ENCODE results near the gene APBB2.
"Not testable (repeated sequence)": the region's sequence is repeated elsewhere in the genome, so short reads cannot be mapped to it uniquely, and the experiment has no call there.

Gene APBB2

DNA sequence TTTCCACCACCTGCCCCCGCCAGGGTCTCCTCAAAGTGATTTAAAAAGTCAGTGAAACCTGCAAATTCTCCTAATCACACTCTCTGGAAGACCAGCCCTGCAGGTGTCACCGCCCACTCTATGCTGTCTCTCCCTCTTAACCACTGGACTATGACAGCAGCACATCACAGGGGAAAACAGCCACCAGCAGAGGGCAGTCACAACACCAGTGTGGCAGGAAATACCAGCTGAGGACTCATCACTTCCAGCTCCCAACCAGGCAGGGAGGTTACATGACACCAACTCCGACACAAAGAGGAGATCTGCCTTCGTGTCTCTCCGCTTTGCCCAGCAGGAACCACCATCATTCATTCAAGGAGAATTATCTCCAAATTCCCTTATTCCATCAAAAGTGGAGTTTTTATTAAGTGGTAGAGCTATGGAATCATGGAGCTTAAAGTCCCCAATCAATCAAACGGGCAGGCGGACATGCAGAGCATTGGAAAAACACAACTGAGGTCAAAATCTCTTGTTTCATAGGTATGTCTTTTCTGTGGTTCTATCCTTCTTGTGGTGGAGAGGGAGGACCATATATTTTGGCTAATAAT lies 373.3 kb downstream of the APBB2 start:
- peak; percentile 62 for FAIRE-seq

DNA sequence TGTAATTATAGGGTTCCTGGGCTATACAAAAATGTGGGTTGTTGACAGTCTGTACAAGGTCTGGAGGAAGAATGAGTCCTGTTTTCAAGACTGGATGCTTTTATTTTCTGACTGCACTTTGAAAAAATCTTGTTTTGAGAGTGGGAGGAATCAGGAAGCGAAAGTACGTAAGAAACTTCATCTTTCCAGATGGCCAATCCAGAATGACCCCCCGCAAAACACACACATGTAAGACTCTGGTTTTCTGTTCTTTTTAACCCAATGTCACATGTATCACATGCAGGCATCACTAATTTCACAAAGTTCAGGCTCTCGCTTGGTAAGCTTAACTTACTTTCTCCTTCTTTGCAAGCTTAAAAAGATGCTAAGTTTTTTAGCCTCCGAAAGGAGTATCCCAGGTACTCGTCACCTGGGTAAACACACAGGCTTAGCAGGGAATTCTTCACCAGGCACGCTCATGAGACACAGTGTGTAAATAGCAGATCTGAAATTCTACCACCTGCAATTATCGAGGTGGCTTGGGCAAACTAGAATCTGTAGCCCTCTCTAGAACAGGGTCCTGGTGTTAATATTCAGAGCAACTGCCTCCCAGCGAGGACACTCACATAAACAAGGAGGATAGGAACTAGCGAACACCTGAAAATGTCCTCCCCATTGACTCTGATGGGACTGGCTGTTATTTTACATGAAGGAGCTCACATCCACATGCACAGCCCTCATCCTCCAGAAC lies 373.9 kb downstream of the APBB2 start:
- no peak for FAIRE-seq

DNA sequence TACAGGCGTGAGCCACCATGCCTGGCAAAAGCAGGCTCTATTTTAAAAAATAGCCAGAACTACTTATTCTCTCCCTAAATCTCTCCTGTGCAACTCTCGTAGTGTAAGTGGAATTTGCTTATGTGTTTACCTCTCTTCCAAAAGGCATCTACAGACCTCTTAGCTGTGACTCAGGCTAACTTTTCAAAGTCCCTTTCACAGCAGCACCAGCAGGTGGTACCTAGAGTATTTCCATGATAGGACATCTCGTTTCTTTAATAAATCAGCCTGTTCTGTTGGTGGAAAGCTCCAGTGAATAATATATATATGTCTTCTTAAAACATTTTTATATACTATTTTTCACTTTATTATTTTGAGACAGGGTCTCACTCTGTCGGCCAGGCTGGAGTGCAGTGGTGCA lies 375.6 kb downstream of the APBB2 start:
- no peak for FAIRE-seq

DNA sequence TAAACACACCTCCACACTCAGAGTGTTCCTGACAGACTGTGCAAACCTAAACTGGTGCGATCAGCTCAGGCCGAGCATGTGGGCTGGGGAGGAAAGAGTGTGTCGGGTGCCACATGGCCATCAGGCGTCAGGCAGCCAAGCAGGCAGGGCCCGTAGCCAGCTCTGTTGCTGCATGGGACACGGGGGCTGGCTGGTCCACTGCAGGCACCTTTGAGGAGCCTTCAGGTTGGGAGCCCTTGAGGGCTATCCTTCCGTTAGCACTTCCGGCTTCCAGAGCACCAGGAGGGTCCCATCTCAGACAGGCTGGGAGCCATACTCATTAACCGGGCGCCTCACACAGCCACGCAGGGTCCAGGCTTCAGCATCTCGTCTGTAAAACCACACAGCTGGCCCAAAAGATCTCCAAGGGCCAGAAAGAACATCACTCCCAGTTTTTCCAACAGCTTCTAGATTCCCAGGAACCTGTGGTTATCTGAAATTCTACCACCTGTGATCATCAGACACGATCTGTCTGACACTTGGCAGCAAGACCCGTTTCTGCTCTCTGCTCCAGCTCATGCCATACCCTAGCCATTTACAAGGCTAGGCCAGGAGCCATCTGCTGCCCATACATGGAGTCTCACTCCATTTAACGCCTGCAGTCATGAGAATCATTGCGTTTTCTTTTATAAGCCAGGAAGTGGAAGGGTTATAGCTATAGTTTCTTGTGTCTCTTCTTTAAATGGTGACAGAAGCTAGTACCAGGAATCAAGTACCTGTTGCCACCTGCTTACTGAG lies 377.1 kb downstream of the APBB2 start:
- FAIRE-seq = no peak

DNA sequence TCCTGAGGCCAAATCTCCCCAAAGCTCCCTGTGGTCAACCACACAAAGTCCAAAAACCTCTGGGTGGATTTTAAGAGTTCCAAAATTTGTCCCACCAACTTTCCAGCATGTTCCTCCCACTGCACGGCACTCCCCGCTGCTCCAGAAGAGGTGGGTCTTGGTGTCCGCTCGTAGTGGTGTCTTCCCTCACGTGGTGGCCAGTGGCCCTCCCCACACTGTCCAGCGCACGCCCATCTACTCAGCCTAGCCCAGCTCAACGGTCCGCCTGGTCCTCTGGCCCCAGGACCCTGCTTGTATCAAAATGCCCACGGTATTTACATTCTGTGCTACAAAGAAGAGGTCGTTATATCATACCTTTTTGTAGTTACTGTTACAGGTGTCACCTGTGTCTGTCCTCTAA lies 381.1 kb downstream of the APBB2 start:
- FAIRE-seq = no peak

DNA sequence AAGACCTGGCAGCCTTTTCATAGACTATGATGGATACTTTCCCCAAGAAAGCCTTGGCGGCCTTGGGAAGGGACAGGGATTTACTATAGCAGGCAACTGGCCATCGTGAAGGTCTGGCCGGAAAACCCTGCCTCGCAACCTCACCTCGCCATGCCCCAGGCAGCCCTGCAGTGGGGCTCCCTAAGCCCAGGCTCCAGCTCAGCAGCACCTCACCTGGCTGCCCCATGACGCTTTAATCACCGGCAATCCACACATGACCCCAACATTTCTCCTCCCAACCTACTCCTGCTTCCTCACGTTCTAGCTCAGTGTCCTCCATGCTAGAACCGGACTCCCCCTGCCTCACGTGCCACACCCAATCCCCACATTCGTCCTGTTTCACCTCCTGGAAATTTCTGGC lies 382.2 kb downstream of the APBB2 start:
- FAIRE-seq = no peak

DNA sequence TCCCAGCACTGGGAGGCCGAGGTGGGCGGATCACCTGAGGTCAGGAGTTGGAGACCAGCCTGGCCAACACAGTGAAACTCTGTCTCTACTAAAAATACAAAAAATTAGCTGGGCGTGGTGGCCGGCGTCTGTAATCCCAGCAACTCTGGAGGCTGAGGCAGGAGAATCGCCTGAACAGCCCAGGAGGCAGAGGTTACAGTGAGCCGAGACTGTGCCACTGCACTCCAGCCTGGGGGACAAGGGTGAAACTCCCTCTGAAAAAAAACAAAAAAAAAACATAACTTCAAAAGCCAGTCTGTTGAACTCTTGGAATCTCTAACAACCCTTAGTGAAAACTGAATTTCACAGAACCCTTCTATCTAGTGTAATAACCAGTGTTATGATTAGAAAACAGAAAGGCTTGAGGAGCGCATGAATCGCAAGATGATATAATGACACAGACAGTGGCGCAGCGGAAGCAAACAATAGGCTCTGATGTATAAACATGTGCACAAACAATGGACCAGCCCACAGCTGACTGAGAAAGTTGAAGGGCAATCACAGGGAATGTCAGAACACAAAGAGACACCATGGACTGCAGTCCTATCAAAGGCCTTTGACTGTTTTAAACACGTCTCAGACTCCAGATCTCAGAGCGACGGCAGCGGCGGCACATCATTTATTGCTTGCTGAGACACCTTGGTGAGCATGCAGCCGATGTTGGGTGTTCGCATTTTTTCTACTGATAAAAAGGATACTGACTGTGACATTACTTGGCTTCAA lies 383.0 kb downstream of the APBB2 start:
- FAIRE-seq = no peak

DNA sequence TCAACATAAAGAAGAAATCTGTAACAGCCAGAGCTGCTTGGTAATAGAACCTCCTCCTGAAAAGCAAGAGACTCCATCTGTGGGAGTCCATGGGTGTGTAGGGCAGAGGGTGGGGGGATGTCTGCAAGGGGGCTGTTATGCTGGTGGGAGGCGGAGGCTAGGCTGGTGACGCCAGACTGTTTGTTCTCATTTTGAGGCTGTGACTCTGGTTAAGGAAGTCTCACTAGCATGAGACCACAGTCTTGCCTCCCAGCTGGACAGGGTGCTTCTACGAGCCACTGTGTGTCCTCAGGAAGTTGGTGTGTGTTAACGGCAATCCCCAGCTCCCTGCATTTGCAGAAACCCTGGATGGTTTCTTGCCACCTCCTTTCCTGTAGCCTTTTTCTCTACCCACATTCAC lies 384.8 kb downstream of the APBB2 start:
- FAIRE-seq = no peak

DNA sequence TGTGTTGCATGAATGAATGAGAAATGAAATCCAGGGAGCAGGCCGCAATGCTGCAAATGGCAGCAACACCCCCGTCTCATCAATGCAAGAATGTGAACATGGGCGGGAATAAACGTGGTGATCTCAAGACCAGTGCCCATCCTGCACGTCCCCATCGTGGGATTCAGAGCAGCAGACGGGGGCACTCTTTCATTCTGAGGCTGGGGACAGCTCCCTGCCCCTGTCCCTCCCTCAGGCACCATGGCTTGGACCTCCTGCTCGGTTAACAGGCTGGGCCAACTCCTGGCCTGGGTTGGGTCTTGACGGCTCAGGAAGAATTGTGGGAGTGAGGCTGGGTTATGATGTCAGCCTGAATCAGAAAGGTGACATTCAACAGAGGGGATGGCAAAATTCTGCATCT lies 385.7 kb downstream of the APBB2 start:
- no peak for FAIRE-seq

DNA sequence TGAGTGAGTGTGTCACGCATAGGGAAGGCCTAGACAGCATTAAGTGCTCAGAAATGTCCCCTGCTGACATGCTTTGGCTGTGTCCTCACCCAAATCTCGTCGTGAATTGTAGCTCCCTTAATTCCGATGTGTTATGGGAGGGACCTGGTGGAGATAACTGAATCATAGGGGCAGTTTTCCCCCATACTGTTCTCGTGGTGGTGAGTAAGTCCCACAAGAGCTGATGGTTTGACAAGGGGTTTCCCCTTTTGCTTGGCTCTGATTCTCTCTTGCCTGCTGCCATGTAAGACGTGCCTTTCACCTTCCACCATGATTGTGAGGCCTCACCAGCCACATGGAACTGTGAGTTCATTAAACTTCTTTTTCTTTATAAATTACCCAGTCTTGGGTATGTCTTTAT lies 386.6 kb downstream of the APBB2 start:
- no peak for FAIRE-seq

DNA sequence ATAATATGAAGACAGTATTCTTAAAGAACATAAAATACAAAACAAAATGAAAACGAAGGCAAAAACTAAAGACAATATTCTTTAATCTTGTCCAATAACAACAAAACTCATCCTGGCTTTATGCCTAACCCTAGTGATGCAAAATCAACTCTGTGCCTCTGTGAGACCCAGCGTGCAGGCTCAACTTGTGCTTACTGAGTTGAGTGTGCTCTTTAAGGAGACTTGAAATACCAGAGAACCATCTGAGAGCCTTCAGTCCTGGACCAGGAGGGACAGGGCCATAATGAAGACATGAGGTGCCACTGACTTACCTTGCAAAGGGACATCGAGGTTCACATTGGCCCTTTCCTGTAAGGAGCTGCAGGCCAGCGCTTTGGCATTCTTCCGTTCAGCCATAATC lies 387.5 kb downstream of the APBB2 start:
- FAIRE-seq = no peak

DNA sequence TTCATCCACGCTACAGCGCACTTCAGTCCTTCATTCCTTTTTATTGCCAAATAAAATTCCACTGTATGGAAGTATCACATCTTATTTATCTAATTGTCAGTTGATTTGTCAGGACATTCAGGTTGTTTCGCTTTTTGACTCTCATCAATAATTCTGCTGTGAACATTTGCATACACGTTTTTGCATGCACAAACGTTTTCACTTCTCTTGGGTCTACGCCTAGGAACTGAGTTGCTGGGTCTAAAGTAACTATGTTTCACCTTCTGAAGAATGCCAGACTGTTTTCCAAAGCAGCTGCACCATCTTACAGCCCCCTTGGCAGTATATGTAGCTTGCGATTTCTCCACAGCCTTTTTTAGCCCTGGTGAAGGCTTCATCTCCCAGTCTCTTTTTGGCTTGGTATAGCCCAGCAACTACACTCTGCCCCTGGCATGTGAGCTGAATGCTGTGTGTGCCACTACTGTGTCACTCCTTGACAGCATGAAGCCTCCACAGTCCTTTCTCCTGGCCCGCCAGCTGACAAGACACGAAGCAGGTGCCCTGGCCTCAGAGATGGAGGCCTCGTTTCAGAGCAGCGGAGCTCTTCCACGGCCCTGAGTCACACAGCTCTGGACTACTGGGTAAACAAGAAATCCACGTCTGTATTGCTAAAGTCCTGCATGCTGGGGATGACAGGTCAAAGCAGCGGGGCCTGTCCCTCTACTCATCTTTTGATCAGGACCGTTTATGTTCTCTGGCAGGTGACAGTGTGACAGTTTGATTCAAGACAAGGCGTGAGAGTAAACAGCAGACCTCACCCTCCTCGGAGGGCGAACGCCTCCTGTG lies 389.1 kb downstream of the APBB2 start:
- FAIRE-seq = no peak

DNA sequence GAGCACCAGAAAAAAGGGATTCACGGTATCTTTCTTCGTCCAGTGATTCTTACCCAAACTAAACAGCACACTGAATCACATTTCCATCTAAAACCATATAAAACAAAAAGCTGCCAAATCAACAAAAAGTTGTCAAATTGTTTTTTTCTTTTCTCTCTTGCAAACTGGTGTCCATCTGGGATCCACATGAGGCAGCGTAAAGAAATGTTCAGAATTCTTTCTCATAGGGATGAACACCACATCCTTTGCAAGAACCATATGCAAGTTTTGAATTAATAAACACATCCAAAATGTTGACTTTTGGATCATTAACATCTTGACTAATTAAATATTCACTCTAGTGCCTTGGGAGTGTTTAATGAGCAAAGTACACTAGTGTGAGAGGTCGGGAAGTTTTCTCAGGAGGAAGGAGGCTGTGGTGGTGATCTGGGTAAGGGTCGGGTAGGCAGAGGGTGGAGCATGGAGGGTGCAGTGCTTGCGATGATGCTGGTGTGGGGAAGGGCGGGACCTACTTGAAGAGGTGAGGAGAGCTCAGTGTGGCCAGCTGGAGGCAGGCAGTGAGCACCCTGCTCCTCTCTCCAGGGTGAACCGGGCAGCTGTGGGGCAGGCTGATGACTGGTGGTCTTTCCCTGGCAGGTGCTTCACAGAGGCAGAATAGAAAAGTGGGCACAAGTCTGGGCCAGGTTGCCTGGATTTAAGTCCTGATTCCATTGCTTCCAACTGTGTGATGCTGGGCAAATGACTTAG lies 391.7 kb downstream of the APBB2 start:
- no peak for FAIRE-seq

DNA sequence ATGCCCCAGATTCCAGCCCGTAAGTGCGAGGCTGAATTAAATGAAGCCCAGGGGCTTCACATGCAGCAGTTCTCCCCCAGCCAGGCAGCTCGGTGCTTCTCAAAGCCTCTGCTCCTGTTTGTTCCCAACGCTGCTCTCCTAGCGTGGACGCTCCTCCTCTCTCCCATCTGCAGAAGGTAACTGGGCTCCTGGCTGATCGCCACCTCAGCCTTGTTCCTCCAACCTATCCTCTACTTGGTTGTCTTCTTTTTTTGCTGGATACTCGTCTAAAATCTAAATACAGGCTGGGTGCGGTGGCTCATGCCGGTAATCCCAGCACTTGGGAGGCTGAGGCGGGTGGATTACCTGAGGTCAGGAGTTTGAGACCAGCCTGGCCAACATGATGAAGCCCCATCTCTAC lies 394.2 kb downstream of the APBB2 start:
- FAIRE-seq = no peak

DNA sequence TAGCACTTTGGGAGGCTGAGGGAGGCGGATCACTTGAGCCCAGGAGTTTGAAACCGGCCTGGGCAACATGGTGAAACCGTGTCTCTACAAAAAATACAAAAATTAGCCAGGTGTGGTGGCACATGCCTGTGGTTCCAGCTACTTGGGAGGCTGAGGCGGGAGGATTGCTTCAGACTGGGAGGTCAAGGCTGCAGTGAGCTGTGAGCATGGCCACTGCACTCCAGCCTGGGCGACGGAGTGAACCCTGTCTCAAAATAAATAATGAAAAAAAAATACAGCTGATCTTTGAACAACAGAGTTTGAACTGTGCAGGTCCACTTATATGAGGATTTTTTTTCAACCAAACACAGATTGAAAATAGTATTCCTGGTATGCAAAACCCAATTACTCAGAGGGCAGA lies 397.2 kb downstream of the APBB2 start:
- not testable (repeated sequence) for FAIRE-seq

DNA sequence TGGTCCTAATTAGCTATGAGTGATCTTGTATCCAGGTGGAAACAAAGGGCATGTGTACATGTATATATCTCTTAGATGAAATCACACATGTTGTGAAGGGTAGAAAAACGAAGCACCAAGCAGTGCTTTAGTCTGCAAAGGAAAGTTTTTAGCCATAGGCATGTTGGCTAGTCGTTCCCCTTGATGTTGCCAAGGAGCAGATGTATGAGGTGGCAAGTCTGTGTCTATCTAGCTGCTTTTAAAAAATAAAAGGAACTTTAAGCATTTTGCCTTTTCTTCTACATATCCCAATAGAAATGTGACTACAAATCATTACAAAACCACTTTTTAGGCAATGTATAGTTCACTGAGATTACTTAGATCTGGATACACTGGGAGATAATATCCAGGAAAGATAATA lies 401.5 kb downstream of the APBB2 start:
- FAIRE-seq = no peak

DNA sequence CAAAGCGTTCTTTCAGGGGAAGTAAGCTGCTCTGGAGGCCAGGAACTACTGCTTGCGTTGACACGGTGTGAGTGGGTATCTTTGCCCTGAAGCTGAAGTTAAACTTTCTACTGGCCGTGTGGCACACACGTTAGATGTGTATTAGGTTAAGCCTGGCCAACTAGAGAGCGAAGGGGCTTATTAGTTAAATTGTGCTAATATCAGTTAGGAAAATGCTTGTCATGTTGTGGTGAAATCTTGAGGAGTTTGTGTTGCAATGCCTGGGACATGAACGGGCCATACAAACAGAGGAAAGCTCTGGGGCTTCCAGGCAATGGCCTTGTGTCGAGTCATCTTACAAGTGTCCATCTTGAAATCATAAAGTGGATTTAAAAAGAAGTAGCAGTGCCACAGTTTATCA lies 402.0 kb downstream of the APBB2 start:
- FAIRE-seq = no peak

DNA sequence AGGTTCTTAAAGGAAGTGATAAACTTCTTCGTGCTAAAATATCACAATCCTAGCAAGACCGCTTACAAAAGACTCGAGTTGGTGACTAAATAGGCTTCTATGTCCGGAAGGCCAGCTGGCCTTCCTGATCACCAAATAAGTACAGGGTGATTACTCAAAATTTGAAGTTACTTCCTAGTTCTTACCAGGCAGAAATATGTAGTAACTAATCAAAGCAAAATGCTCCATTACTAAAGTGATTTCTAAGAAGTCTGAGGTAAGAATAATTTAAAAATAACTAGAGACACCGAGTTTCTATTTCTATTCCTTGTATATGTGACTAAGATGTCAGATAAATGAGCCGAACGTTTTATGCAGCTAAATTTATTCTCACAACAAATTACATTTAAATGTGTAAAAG lies 402.4 kb downstream of the APBB2 start:
- FAIRE-seq = no peak

DNA sequence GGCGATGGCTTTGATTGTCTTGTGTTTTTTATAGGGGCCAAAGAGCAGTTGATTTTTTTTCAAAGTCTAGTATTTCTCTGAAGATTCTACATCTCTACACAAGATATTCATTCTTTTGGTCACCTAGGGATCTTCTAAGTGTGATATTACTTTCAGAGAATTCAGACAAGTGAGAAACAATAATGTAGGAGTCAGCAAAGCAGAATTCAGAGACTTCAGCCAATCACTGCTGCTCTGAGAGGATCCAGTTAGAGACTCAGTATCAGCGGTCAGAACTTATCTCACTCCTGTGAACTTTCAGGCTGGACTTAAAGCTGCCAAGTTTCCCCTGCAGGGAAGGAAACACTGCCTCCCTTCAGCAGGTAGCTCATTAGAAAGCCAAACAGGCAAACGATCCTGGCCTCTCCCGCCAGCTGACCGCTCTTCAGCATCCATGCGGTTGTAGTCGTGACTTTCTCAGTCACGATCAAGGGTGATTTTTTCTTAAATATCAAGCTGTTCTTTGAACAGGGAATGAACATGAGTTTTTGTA lies 405.4 kb downstream of the APBB2 start:
- no peak for FAIRE-seq

DNA sequence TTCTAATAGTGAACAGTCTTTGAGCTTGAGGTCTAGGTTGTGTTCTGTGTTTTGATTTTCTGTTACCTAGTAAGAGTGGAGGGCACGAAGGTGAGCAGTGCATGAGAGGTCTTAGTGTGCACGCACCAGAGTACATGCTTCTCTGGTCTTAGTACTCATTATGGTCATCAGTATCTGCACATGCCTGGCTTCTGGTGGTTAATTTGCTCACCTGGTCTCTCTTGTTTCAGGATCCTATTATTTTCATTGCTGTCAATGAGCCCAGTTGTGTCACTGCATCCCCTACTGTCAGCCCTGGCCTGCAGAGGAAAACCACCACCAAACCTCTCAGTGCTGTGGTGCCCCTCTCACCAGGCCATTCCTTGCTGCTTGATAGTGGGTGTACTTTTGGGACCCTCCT lies 409.7 kb downstream of the APBB2 start:
- FAIRE-seq = no peak

DNA sequence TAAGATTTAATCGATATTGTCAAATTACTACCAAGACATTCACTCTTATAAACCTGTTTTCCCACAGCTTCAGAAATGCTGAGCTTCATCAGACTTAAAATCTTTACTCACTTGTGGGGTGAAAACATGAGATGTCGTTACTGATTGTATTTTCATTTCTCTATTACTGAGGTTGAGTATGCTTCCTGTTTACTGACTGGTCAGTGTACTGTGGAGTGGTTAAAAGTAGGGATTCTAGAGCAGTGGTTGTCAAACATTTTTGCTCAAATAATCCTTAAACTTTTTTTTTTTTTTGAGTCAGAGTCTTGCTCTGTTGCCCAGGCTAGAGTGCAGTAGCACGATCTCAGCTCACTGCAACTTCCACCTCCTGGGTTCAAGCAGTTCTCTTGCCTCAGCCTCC lies 414.3 kb downstream of the APBB2 start:
- FAIRE-seq = no peak

DNA sequence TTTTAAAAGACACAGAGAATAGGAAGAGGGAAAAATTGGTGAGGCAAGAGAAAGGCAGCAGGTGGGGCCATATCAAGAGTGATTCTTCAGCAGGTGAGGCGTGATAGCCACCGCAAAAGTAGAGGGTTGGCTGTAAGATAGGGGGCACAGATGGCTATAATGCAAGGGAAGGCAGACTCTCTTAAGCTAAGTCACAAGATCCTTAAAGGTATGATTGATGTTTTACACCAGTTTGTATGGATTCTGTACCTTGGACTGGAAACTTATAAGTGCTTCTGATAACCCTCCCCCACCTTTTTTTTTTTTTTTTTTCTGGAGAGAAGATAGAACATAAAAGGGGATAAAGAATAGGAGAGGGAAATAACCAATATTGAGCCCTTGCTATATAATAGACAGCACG lies 424.6 kb downstream of the APBB2 start:
- no peak for FAIRE-seq

All from TTC549 (cell line).